GM12892 (cell line): ENCODE results near the gene SDK1.

Source experiments
- POLR2A ChIP-seq: IDR thresholded peaks from 2 replicates; pipeline ENCODE4 v1.6.1; 2011; ENCODE audit warnings: low read depth, low read length, control low read depth
- POLR2AphosphoS5 ChIP-seq: IDR thresholded peaks from 2 replicates; pipeline ENCODE4 v1.6.1; 2011; ENCODE audit warnings: low read depth, low read length, control low read depth
- TAF1 ChIP-seq: IDR thresholded peaks from 2 replicates; pipeline ENCODE4 v1.6.1; 2011; ENCODE audit warnings: low read depth, mild to moderate bottlenecking, control low read depth, low read length, borderline replicate concordance

- TF ChIP-seq POLR2A: no peak
- no peak for TF ChIP-seq POLR2AphosphoS5
- TF ChIP-seq TAF1: no peak
Measured at GRCh38 chr7:4166807-4167206, 865.8 kb downstream of the SDK1 start.
